Ovary (tissue), 9 donors: ENCODE measurements around the gene DNAH9. TPM values are rescaled to one million over a fixed set of nuclear protein-coding genes. Genes with fewer than 3 reads are reported as not detected.

ENCODE experiments used
- DNase-seq, 5 donors: peaks; one replicate each; pipeline ENCODE4 v3.0.0-alpha.2; 2019 to 2020
- H3K27ac ChIP-seq, 2 donors: fragments of 200-600 bp; one replicate each; pipeline versions ENCODE4 v1.5.1 to v1.8.0; 2019 to 2022
- H3K27me3 ChIP-seq: fragments of 200-600 bp; one replicate; pipeline ENCODE4 v1.8.0; 2022
- H3K36me3 ChIP-seq: fragments of 200-600 bp; sonication (generic); one replicate; pipeline ENCODE4 v1.5.1; 2019
- H3K4me1 ChIP-seq: one replicate; pipeline ENCODE4 v1.8.1; 2013; ENCODE audit warnings: mild to moderate bottlenecking, moderate library complexity; ENCODE audit not compliant: insufficient read depth
- H3K4me3 ChIP-seq: fragments of 200-600 bp; sonication (generic); one replicate; pipeline ENCODE4 v1.5.1; 2017
- H3K9me3 ChIP-seq, 2 donors: fragments of 200-600 bp in 1 of 2; sonication (generic) in 1 of 2; one replicate each; pipeline versions ENCODE4 v1.5.1 to v1.8.1; 2013 to 2019; ENCODE audit warnings: mild to moderate bottlenecking in 1 of 2, moderate library complexity in 1 of 2
- EP300 ChIP-seq: sonication (generic); formaldehyde crosslinking; IDR thresholded peaks from one replicate; pipeline ENCODE4 v1.6.1; 2017; ENCODE audit warnings: antibody characterized with exemption
- POLR2A ChIP-seq: fragments of 450-650 bp; IDR thresholded peaks from one replicate; pipeline ENCODE4 v1.6.1; 2017; ENCODE audit warnings: antibody characterized with exemption, mild to moderate bottlenecking, moderate library complexity
- WGBS, 3 donors: extraction: QIAGEN DNeasy Blood & Tissue Kit in 1 of 3; methylation state at CpG; one replicate each; pipeline versions ENCODE4 v1.1.5 to v1.1.7; 2013 to 2017; 5-methylcytosine and 5-hydroxymethylcytosine counted together
- intact Hi-C, 4 donors: fragments of 100-400 bp; cut with DNase I; formaldehyde crosslinking; loops; one replicate each; pipeline versions ENCODE4 v1.11.0 to v1.15.1; 2022 to 2023
- polyA plus RNA-seq, 2 donors: library from polyadenylated mRNA; stranded (reverse); fragments of 200-250 nt in 1 of 2; fragments of 350-450 nt in 1 of 2; fragmentation: Illumina TruSeq in 1 of 2; extraction: RNeasy Lipid Tissue Mini Kit (QIAGEN cat#74804) in 1 of 2; gene quantifications; one replicate each; pipeline ENCODE4 v1.2.3, GENCODE V29; 2013 to 2014
- total RNA-seq, 7 donors: library from RNA; depleted of rRNA in 2 of 7; stranded (reverse); fragments of >200 nt in 2 of 7; fragmentation: NEBNext Ultra II Directional in 3 of 7; extraction: Animal tissue kit (Norgen Biotek cat#: 25700) in 3 of 7; gene quantifications; one replicate each; pipeline versions ENCODE4 v1.1.0 to v1.2.4, GENCODE V29; 2016 to 2023
- TF ChIP-seq, protein P1 (sequence below), 3 donors: fragments of 450-650 bp in 2 of 3; fragments of 200-600 bp in 1 of 3; IDR thresholded peaks; one replicate each; pipeline versions ENCODE4 v1.5.1 to v1.8.0; 2016 to 2022; ENCODE audit warnings: antibody characterized with exemption in 3 of 3, mild to moderate bottlenecking in 1 of 3
- donor health status: DM: no; HTN: no; CAD: no; lungs with moderate emphysema.
- donor health status: DM: no; HTN: no; CAD: no.
- donor health status: Bipolar disorder and iron deficiency.
- donor health status: DM: yes; HTN: yes; CAD: no.
- donor health status: DM: no; HTN: no; CAD: no.
- donor health status: DM: yes; HTN: yes; CAD: no.

DNAH9 gene
- total and polyA plus RNA-seq, 9 donors: 1.4 to 43.7 (median 3.4) TPM

DNA sequence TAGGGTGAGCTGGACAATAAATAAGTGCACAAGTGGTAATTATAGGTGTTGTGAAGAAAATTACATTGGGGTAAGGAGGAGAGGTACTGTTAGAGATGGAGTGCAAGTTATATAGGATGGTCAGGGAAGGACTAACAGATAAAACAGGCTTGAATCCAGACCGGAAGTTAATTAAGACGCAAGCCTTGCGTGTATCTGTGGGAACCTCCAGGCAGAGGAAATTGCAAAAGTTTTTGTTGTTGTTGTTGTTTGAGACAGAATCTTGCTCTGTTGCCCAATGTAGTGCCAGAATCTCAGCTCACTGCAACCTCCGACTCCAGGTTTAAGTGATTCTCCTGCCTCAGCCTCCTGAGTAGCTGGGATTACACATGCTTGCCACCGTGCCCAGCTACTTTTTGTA, 401.4 kb downstream of the DNAH9 start:
- no peaks in the 10 kb centered on the region for H3K9me3 ChIP-seq
- no peaks in the 10 kb centered on the region for H3K36me3 ChIP-seq
- TF ChIP-seq POLR2A (no peak), EP300 (no peak)
- TF ChIP-seq, protein P1, sequence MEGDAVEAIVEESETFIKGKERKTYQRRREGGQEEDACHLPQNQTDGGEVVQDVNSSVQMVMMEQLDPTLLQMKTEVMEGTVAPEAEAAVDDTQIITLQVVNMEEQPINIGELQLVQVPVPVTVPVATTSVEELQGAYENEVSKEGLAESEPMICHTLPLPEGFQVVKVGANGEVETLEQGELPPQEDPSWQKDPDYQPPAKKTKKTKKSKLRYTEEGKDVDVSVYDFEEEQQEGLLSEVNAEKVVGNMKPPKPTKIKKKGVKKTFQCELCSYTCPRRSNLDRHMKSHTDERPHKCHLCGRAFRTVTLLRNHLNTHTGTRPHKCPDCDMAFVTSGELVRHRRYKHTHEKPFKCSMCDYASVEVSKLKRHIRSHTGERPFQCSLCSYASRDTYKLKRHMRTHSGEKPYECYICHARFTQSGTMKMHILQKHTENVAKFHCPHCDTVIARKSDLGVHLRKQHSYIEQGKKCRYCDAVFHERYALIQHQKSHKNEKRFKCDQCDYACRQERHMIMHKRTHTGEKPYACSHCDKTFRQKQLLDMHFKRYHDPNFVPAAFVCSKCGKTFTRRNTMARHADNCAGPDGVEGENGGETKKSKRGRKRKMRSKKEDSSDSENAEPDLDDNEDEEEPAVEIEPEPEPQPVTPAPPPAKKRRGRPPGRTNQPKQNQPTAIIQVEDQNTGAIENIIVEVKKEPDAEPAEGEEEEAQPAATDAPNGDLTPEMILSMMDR (IDR thresholded peaks at IDR 0.05): no peak
- intact Hi-C loops: no loop called here
- H3K27ac ChIP-seq: no peak overlapping the region
- no peaks in the 10 kb centered on the region for H3K27me3 ChIP-seq
- 84 to 90% (median 89%) methylated on average over 5 of the region's 5 CpGs for WGBS, 3 donors
- H3K4me3 ChIP-seq: no peak overlapping the region
- H3K4me1 ChIP-seq: no peaks in the 10 kb centered on the region
- DNase-seq: no peak

DNA sequence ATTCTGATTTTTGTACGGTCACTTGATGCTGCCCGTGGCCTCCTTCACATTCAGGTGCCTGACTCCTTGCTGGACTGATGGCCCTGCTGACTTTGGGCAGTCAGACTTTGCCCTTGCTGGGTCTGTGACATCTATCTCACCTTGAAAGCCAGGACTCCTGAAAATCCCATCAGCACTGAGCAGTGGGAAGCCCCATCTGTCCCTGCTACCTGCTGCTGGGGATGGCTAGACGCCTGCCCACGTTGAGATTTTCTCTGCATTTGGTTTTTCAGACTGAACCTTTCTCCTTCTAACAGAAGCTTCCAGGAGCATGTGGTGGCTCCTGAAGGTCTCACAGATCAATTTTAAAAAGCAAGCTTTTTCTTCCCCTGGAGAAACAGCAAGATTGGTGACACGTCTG, 409.2 kb downstream of the DNAH9 start:
- Histone ChIP-seq H3K4me3 (no peak overlapping the region), H3K27me3 (no peaks in the 10 kb centered on the region), H3K27ac (no peak overlapping the region), H3K4me1 (no peaks in the 10 kb centered on the region), H3K36me3 (no peaks in the 10 kb centered on the region), H3K9me3 (no peaks in the 10 kb centered on the region)
- intact Hi-C loops: no loop called here
- WGBS, 3 donors: 88 to 91% (median 91%) methylated on average over 5 of the region's 5 CpGs
- TF ChIP-seq EP300: no peak
- no peak for TF ChIP-seq POLR2A
- TF ChIP-seq, protein P1 (IDR thresholded peaks at IDR 0.05): no peak
- no peak for DNase-seq
